Measurements from ENCODE around the gene TMEM43. TPM values are rescaled to one million over a fixed set of nuclear protein-coding genes. Genes with fewer than 3 reads are reported as not detected.

Gene TMEM43
- total and polyA plus RNA-seq, 2 of the 13 experiments (the other 11 are each of a cell fraction or from before 2014, with no cell fraction given), result 48.9 to 50.5 TPM

GRCh38 chr3:14178247-14179113 lies 53.6 kb downstream of the TMEM43 start, which contains the start of the genes LSM3 and XPC (continued):
- TF ChIP-seq FUBP1 (CRISPR knock-in tag; IDR thresholded peaks at IDR 0.05; ENCODE audit: borderline replicate concordance) (no peak), ATF7 (IDR thresholded peaks at IDR 0.05) (no peak), ATF7 (CRISPR knock-in tag; IDR thresholded peaks at IDR 0.05) (0 out of 2 replicates have a peak, but pooled peaks have one; percentile 8), TCF7L2 (IDR thresholded peaks at IDR 0.05; ENCODE audit: low read depth, low read length) (no peak), AGO1 (IDR thresholded peaks at IDR 0.05; ENCODE audit: low read depth, low read length, poor library complexity, severe bottlenecking) (no peak), ZNF670 (CRISPR knock-in tag; IDR thresholded peaks at IDR 0.05; ENCODE audit: borderline replicate concordance) (peak; percentile 97), WIZ (CRISPR knock-in tag; IDR thresholded peaks at IDR 0.05) (no peak), DNMT1 (CRISPR knock-in tag; IDR thresholded peaks at IDR 0.05) (0 out of 2 replicates have a peak, but pooled peaks have one; percentile 43), MED8 (CRISPR knock-in tag; IDR thresholded peaks at IDR 0.05; ENCODE audit: insufficient replicate concordance) (peak; percentile 69), HNRNPK (IDR thresholded peaks at IDR 0.05; ENCODE audit: low read depth, low read length, poor library complexity, severe bottlenecking) (no peak), ZBTB7A (CRISPR knock-in tag; IDR thresholded peaks at IDR 0.05) (no peak), THAP11 (CRISPR knock-in tag; IDR thresholded peaks at IDR 0.05) (peak; percentile 94), SATB2 (CRISPR knock-in tag; IDR thresholded peaks at IDR 0.05) (no peak), ZFP41 (CRISPR knock-in tag; IDR thresholded peaks at IDR 0.05; ENCODE audit: borderline replicate concordance) (no peak), PTBP1 (IDR thresholded peaks at IDR 0.05; ENCODE audit: low read depth, low read length, poor library complexity, severe bottlenecking) (no peak), ZNF652 (CRISPR knock-in tag; IDR thresholded peaks at IDR 0.05; ENCODE audit: borderline replicate concordance, low read depth) (no peak), ZNF3 (CRISPR knock-in tag; IDR thresholded peaks at IDR 0.05) (no peak), ZMAT3 (CRISPR knock-in tag; conservative IDR thresholded peaks at IDR 0.05) (peak; percentile 63; the same call in 1 of the 2 replicates), ZNF234 (CRISPR knock-in tag; conservative IDR thresholded peaks at IDR 0.05) (peak; percentile 70; the same call in 1 of the 2 replicates), JARID2 (CRISPR knock-in tag; IDR thresholded peaks at IDR 0.05; ENCODE audit: insufficient replicate concordance) (no peak), ZBTB33 (CRISPR knock-in tag; IDR thresholded peaks at IDR 0.05) (no peak), IRX3 (CRISPR knock-in tag; IDR thresholded peaks at IDR 0.05; ENCODE audit: borderline replicate concordance, low read depth) (peak; percentile 34; the same call in 1 of the 2 replicates), AKAP8 (CRISPR knock-in tag; IDR thresholded peaks at IDR 0.05) (no peak)
